Measurements from ENCODE around the gene C16orf89.

GRCh38 chr16:5020551-5020950, 45.2 kb downstream of the C16orf89 start:
- TF ChIP-seq, protein P1, sequence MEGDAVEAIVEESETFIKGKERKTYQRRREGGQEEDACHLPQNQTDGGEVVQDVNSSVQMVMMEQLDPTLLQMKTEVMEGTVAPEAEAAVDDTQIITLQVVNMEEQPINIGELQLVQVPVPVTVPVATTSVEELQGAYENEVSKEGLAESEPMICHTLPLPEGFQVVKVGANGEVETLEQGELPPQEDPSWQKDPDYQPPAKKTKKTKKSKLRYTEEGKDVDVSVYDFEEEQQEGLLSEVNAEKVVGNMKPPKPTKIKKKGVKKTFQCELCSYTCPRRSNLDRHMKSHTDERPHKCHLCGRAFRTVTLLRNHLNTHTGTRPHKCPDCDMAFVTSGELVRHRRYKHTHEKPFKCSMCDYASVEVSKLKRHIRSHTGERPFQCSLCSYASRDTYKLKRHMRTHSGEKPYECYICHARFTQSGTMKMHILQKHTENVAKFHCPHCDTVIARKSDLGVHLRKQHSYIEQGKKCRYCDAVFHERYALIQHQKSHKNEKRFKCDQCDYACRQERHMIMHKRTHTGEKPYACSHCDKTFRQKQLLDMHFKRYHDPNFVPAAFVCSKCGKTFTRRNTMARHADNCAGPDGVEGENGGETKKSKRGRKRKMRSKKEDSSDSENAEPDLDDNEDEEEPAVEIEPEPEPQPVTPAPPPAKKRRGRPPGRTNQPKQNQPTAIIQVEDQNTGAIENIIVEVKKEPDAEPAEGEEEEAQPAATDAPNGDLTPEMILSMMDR (IDR thresholded peaks at IDR 0.05 in 2 of 3, conservative IDR thresholded peaks at IDR 0.05 in 1 of 3; ENCODE audit: control insufficient read depth in 2 of 3, extremely low read depth in 1 of 3, insufficient read depth in 1 of 3, low read depth in 3 of 3, low read length in 3 of 3) = no peak
- TF ChIP-seq POLR2AphosphoS5 (IDR thresholded peaks at IDR 0.05; ENCODE audit: low read length) (no peak), REST (IDR thresholded peaks at IDR 0.05; ENCODE audit: low read depth, low read length) (no peak), POLR2A (IDR thresholded peaks at IDR 0.05; ENCODE audit: low read depth, low read length) (no peak), NRF1 (conservative IDR thresholded peaks at IDR 0.05; ENCODE audit: low read depth, low read length) (no peak), SIN3A (IDR thresholded peaks at IDR 0.05; ENCODE audit: low read depth, low read length) (no peak), EZH2 (IDR thresholded peaks at IDR 0.05; ENCODE audit: borderline replicate concordance, control insufficient read depth, low read depth, low read length) (no peak), CHD2 (IDR thresholded peaks at IDR 0.05; ENCODE audit: borderline replicate concordance, low read depth, low read length) (no peak), FOS (IDR thresholded peaks at IDR 0.05; ENCODE audit: borderline replicate concordance, extremely low read depth, insufficient read length) (no peak)

Data from GM12878 (cell line).